IMR-90 (cell line): Measurements from ENCODE around the gene TSEN15. TPM values are rescaled to one million over a fixed set of nuclear protein-coding genes. Genes with fewer than 3 reads are reported as not detected.
"Not testable (repeated sequence)": the region's sequence is repeated elsewhere in the genome, so short reads cannot be mapped to it uniquely, and the experiment has no call there.

Experiments
- ATAC-seq: fragments of 200-7000 bp; cut with Tn5 transposase; 2 replicates; pipeline ENCODE4 v1.9.1; 2020; ENCODE audit warnings: low read depth, mild to moderate bottlenecking, moderate library complexity
- BruUV-seq: library from RNA; stranded (reverse); fragments of 400-500 nt; replicated peaks from 2 replicates; lab custom pipeline; 2021; lab: Mats Ljungman, UMichigan
- CTCF ChIA-PET: fragments of 300-600 bp; formaldehyde crosslinking; extraction: SDS; loops from one replicate; lab custom pipeline; 2021; ENCODE audit warnings: antibody characterized with exemption; lab: Yijun Ruan, JAX
- POLR2A ChIA-PET: fragments of 300-600 bp; sonication (Branson Sonifier 250); formaldehyde crosslinking; loops from one replicate; lab custom pipeline; 2022; ENCODE audit warnings: antibody characterized with exemption; ENCODE audit not compliant: unreplicated experiment; lab: Charles Lee
- DNase-seq: peaks from one replicate; pipeline ENCODE4 v3.0.0; 2013
- H2AFZ ChIP-seq: replicated peaks from 2 replicates; pipeline ENCODE3; 2013; ENCODE audit warnings: low read length, mild to moderate bottlenecking; ENCODE audit not compliant: poor library complexity
- H2AK5ac ChIP-seq: 2 replicates; pipeline ENCODE4 v1.6.1; 2013; ENCODE audit warnings: low read depth, low read length, inconsistent platforms
- H2AK9ac ChIP-seq: replicated peaks from 2 replicates; pipeline ENCODE3; 2013; ENCODE audit warnings: mild to moderate bottlenecking, low read depth, low read length, moderate library complexity; ENCODE audit not compliant: poor library complexity
- H2BK120ac ChIP-seq: 2 replicates; pipeline ENCODE4 v1.6.1; 2013; ENCODE audit warnings: low read depth, low read length, inconsistent platforms
- H2BK15ac ChIP-seq: 3 replicates; pipeline ENCODE4 v1.6.1; 2013; ENCODE audit warnings: low read depth, low read length, inconsistent platforms
- H2BK20ac ChIP-seq: 2 replicates; pipeline ENCODE4 v1.6.1; 2013; ENCODE audit warnings: low read depth, mild to moderate bottlenecking, inconsistent platforms, low read length, moderate library complexity
- H2BK5ac ChIP-seq: 2 replicates; pipeline ENCODE4 v1.6.1; 2013; ENCODE audit warnings: mild to moderate bottlenecking, low read depth, low read length, inconsistent platforms; ENCODE audit not compliant: poor library complexity, severe bottlenecking
- H3K14ac ChIP-seq: replicated peaks from 2 replicates; pipeline ENCODE4 v1.6.1; 2013; ENCODE audit warnings: low read depth, low read length, inconsistent platforms
- H3K18ac ChIP-seq: 2 replicates; pipeline ENCODE4 v1.6.1; 2013; ENCODE audit warnings: low read depth, low read length, control low read depth
- H3K23ac ChIP-seq: 2 replicates; pipeline ENCODE4 v1.6.1; 2013; ENCODE audit warnings: low read depth, low read length, inconsistent platforms
- H3K27ac ChIP-seq: 2 replicates; pipeline ENCODE4 v1.5.1; 2013; ENCODE audit warnings: mild to moderate bottlenecking, control low read depth, low read length; ENCODE audit not compliant: insufficient read depth
- H3K27me3 ChIP-seq: 2 replicates; pipeline ENCODE4 v1.6.1; 2013; ENCODE audit warnings: low read length; ENCODE audit not compliant: control insufficient read depth, insufficient read depth
- H3K36me3 ChIP-seq: 2 replicates; pipeline ENCODE4 v1.6.1; 2013; ENCODE audit warnings: low read length, mixed read lengths; ENCODE audit not compliant: control insufficient read depth, insufficient read depth
- H3K4ac ChIP-seq: 2 replicates; pipeline ENCODE4 v1.6.1; 2013; ENCODE audit warnings: low read depth, low read length, inconsistent platforms
- H3K4me1 ChIP-seq: 2 replicates; pipeline ENCODE4 v1.6.1; 2013; ENCODE audit warnings: low read length, mixed read lengths; ENCODE audit not compliant: control insufficient read depth, insufficient read depth
- H3K4me2 ChIP-seq: 2 replicates; pipeline ENCODE4 v1.6.1; 2013; ENCODE audit warnings: low read depth, mild to moderate bottlenecking, control low read depth, low read length, moderate library complexity
- H3K4me3 ChIP-seq: 2 replicates; pipeline ENCODE4 v1.5.1; 2013; ENCODE audit warnings: low read depth, mild to moderate bottlenecking, control low read depth, low read length, moderate library complexity; ENCODE audit not compliant: insufficient read depth
- H3K56ac ChIP-seq: 2 replicates; pipeline ENCODE4 v1.6.1; 2013; ENCODE audit warnings: low read length, inconsistent platforms; ENCODE audit not compliant: insufficient read depth; ENCODE audit errors: extremely low read depth
- H3K79me1 ChIP-seq, 2 experiments: 2 replicates each; pipeline ENCODE4 v1.6.1; 2013; ENCODE audit warnings: low read length in 2 of 2, inconsistent platforms in 1 of 2, low read depth in 1 of 2
- H3K9ac ChIP-seq: 2 replicates; pipeline ENCODE4 v1.6.1; 2013; ENCODE audit warnings: low read depth, low read length, control low read depth
- H3K9me1 ChIP-seq: 2 replicates; pipeline ENCODE4 v1.6.1; 2013; ENCODE audit warnings: low read length, inconsistent platforms; ENCODE audit not compliant: insufficient read depth
- H3K9me3 ChIP-seq: 2 replicates; pipeline ENCODE4 v1.6.1; 2013; ENCODE audit warnings: low read length; ENCODE audit not compliant: control insufficient read depth, insufficient read depth
- H4K20me1 ChIP-seq: 2 replicates; pipeline ENCODE4 v1.6.1; 2013; ENCODE audit warnings: low read length, inconsistent platforms; ENCODE audit not compliant: insufficient read depth
- H4K5ac ChIP-seq: 2 replicates; pipeline ENCODE4 v1.6.1; 2013; ENCODE audit warnings: mild to moderate bottlenecking, low read depth, low read length, control low read depth
- H4K8ac ChIP-seq, 2 experiments: 2 replicates each; pipeline ENCODE4 v1.6.1; 2013; ENCODE audit warnings: low read depth in 2 of 2, low read length in 2 of 2, control low read depth in 1 of 2, inconsistent platforms in 1 of 2
- H4K91ac ChIP-seq: 2 replicates; pipeline ENCODE4 v1.6.1; 2013; ENCODE audit warnings: low read depth, low read length, inconsistent platforms; ENCODE audit not compliant: insufficient read depth
- CEBPB ChIP-seq: IDR thresholded peaks from 2 replicates; pipeline ENCODE4 v1.6.1; 2012; ENCODE audit warnings: low read depth, low read length, improper control_type of control experiment
- CHD1 ChIP-seq: IDR thresholded peaks from 2 replicates; pipeline ENCODE4 v1.6.1; 2012; ENCODE audit warnings: low read depth, low read length, improper control_type of control experiment
- FOS ChIP-seq: fragments of 150-350 bp; IDR thresholded peaks from 2 replicates; pipeline ENCODE4 v1.6.1; 2016; ENCODE audit warnings: low read depth, low read length
- MAFK ChIP-seq: IDR thresholded peaks from 2 replicates; pipeline ENCODE4 v1.6.1; 2012; ENCODE audit warnings: low read depth, low read length, improper control_type of control experiment
- MAZ ChIP-seq: IDR thresholded peaks from 2 replicates; pipeline ENCODE4 v1.6.1; 2012; ENCODE audit warnings: low read depth, mild to moderate bottlenecking, low read length, improper control_type of control experiment, moderate library complexity, borderline replicate concordance
- NFE2L2 ChIP-seq: fragments of 150-350 bp; IDR thresholded peaks from 2 replicates; pipeline ENCODE4 v1.6.1; 2016; ENCODE audit warnings: low read depth, mild to moderate bottlenecking, low read length
- RFX5 ChIP-seq: IDR thresholded peaks from 2 replicates; pipeline ENCODE4 v1.8.0; 2012; ENCODE audit warnings: low read depth, mild to moderate bottlenecking, low read length, moderate library complexity
- WGBS, 2 experiments: methylation state at CpG; one replicate each; pipeline versions ENCODE4 v1.1.5 to v1.1.7; 2013; ENCODE audit warnings: missing lambda C conversion rate in 2 of 2; ENCODE audit not compliant: insufficient read length in 1 of 2; ENCODE audit errors: extremely low coverage in 2 of 2; 5-methylcytosine and 5-hydroxymethylcytosine counted together
- dilution Hi-C: fragments of 300-500 bp; cut with HindIII; formaldehyde crosslinking; loops from one replicate; pipeline ENCODE4 v1.14.3; 2018; ENCODE audit warnings: low sequenced_read_pairs; ENCODE audit not compliant: unreplicated experiment
- in situ Hi-C: fragments of 300-500 bp; cut with MboI; formaldehyde crosslinking; loops from 3 replicates; pipeline ENCODE4 v1.14.3; 2019; ENCODE audit warnings: low sequenced_read_pairs, inconsistent platforms, mixed read lengths
- intact Hi-C: fragments of 100-400 bp; cut with micrococcal nuclease; formaldehyde crosslinking; loops from 2 replicates; pipeline ENCODE4 v1.10.0; 2022
- polyA plus RNA-seq, 3 experiments: library from polyadenylated mRNA; depleted of rRNA; stranded (reverse); fragments of >200 nt; gene quantifications; 2 replicates each; pipeline ENCODE4 v1.2.3, GENCODE V29; 2012; ENCODE audit warnings: low replicate concordance in 1 of 3
- total RNA-seq: library from RNA; depleted of rRNA; stranded (reverse); fragments of >200 nt; gene quantifications from 2 replicates; pipeline ENCODE4 v1.2.3, GENCODE V29; 2012

The TSEN15 gene
- total and polyA plus RNA-seq, 2 of the 4 experiments (the other 2 are of a cell fraction): 32.4 to 45.0 TPM

GRCh38 chr1:184041731-184042130, 9.8 kb upstream of the TSEN15 start:
- CTCF ChIA-PET: interaction anchor here (1.2 kb wide), 1 partner anchor 16 kb away, joined by 3 read pairs; no protein-coding TSS in a partner anchor
- in situ Hi-C loops (loop anchor here (10.0 kb wide), 1 partner anchor 397 kb away; no protein-coding TSS in a partner anchor), dilution Hi-C loops (no loop called here), intact Hi-C loops (no loop called here)
- H3K4me2 ChIP-seq: peak overlapping the region; percentile 36; the same call in 1 of the 2 replicates
- no peak overlapping the region for H3K14ac ChIP-seq
- no peak overlapping the region for H4K91ac ChIP-seq
- peaks cover 4% of the 10 kb centered on the region for H3K4me1 ChIP-seq
- H3K23ac ChIP-seq: no peak overlapping the region
- no peak overlapping the region for H3K56ac ChIP-seq
- H3K36me3 ChIP-seq: no peaks in the 10 kb centered on the region
- no peak overlapping the region for H2BK5ac ChIP-seq
- H4K20me1 ChIP-seq: no peaks in the 10 kb centered on the region
- WGBS, 2 experiments: 20% methylated on average over 1 of the region's 3 CpGs; no CpG with 5 or more reads in 1 of the 2 experiments
- no peak overlapping the region for H2AK9ac ChIP-seq
- no peak overlapping the region for H3K18ac ChIP-seq
- H3K79me1 ChIP-seq: peaks cover 0 to 3% of the 10 kb centered on the region in 2 experiments; a peak in 1 of 4 replicates
- H3K9ac ChIP-seq: no peak overlapping the region
- no peaks in the 10 kb centered on the region for H3K9me1 ChIP-seq
- H3K27me3 ChIP-seq: no peaks in the 10 kb centered on the region
- no peak overlapping the region for H2AFZ ChIP-seq
- no peak overlapping the region for H3K27ac ChIP-seq
- POLR2A ChIA-PET: interaction anchor here (1.3 kb wide), 1 partner anchor 9 kb away, joined by 8 read pairs; no protein-coding TSS in a partner anchor
- no peaks in the 10 kb centered on the region for H3K9me3 ChIP-seq
- H4K5ac ChIP-seq: no peak overlapping the region
- ATAC-seq (peak; percentile 30), DNase-seq (peak; percentile 73)
- no peak overlapping the region for H3K4me3 ChIP-seq
- no TSS peak for BruUV-seq
- no peak overlapping the region for H4K8ac ChIP-seq
- H3K4ac ChIP-seq: no peak overlapping the region
- H2BK120ac ChIP-seq: no peak overlapping the region
- no peak overlapping the region for H2AK5ac ChIP-seq
- no peak overlapping the region for H2BK15ac ChIP-seq
- H2BK20ac ChIP-seq: no peak overlapping the region
- TF ChIP-seq RFX5: no peak
- TF ChIP-seq MAFK: no peak
- TF ChIP-seq NFE2L2: no peak
- TF ChIP-seq CEBPB: peak; percentile 78
- TF ChIP-seq FOS: no peak
- TF ChIP-seq MAZ: no peak
- TF ChIP-seq CHD1: no peak

DNA sequence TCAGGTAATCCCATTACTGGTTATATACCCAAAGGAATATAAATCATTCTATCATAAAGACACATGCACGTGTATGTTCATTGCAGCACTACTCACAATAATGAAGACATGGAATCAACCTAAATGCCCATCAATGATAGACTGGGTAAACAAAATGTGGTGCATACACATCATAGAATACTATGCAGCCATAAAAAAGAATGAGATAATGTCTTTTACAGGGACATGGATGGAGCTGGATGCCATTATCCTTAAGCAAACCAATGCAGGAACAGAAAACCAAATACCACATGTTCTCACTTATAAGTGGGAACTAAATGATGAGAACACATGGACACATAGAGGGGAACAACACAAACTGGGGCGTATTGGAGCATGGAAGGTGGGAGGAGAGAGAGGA, 8.2 kb upstream of the TSEN15 start:
- H2BK20ac ChIP-seq, intact Hi-C loops, ATAC-seq, H3K36me3 ChIP-seq, dilution Hi-C loops, BruUV-seq, H3K27me3 ChIP-seq, H3K4me1 ChIP-seq, H3K4ac ChIP-seq, H3K9me3 ChIP-seq, POLR2A ChIA-PET, H3K56ac ChIP-seq, H2AK5ac ChIP-seq, H3K9me1 ChIP-seq, H4K5ac ChIP-seq, H3K9ac ChIP-seq, H2AFZ ChIP-seq, H2BK120ac ChIP-seq, H2BK15ac ChIP-seq, H3K18ac ChIP-seq, H3K4me2 ChIP-seq, H3K27ac ChIP-seq, H4K20me1 ChIP-seq, H2AK9ac ChIP-seq, H3K23ac ChIP-seq, DNase-seq, H4K91ac ChIP-seq, H3K14ac ChIP-seq, H3K79me1 ChIP-seq, H3K4me3 ChIP-seq, CTCF ChIA-PET, H2BK5ac ChIP-seq, H4K8ac ChIP-seq: not testable (repeated sequence)
- no CpG with 5 or more reads among the region's 2 CpGs for WGBS, 2 experiments
- in situ Hi-C loops: loop anchor here (10.0 kb wide), 1 partner anchor 399 kb away; no protein-coding TSS in a partner anchor
